MM.1S (cell line): ENCODE results near the gene IFIT1.

Experiments used
- EZH2 ChIP-seq: fragments of 300-600 bp; sonication (generic); optimal IDR thresholded peaks from 2 replicates; pipeline ENCODE3; 2017; ENCODE audit warnings: low read depth, mild to moderate bottlenecking, antibody characterized with exemption, low read length, mixed read lengths
- EZH2phosphoT487 ChIP-seq: fragments of 300-600 bp; sonication (generic); IDR thresholded peaks from 2 replicates; pipeline ENCODE4 v1.6.1; 2018; ENCODE audit warnings: antibody characterized with exemption, low read length
- TF ChIP-seq, protein P1 (sequence below): fragments of 300-600 bp; sonication (generic); IDR thresholded peaks from 2 replicates; pipeline ENCODE4 v1.5.1; 2016; ENCODE audit warnings: antibody characterized with exemption, low read length, mixed read lengths

DNA sequence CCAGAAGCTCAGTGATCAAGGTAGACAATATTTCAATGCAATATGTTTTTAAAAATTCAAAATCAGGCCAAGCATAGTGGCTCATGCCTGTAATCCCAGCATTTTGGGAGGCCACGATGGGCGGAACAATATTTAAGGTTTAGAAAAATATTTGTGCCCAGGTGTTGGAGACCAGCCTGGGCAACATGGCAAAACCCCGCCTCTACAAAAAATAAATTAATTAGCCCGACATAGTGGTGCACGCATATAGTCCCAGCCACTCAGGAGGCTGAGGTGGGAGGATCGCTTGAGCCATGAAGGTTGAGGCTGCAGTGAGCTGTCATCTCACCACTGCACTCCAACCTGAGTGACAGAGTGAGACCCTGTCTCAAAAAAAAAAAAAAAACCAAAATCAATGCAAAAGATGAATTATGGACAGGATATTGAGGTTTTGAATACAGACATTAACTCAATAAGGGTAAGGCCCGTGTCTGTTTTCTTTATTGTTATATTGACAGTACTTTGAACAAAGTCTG is 21.0 kb downstream of the IFIT1 start:
- TF ChIP-seq, protein P1, sequence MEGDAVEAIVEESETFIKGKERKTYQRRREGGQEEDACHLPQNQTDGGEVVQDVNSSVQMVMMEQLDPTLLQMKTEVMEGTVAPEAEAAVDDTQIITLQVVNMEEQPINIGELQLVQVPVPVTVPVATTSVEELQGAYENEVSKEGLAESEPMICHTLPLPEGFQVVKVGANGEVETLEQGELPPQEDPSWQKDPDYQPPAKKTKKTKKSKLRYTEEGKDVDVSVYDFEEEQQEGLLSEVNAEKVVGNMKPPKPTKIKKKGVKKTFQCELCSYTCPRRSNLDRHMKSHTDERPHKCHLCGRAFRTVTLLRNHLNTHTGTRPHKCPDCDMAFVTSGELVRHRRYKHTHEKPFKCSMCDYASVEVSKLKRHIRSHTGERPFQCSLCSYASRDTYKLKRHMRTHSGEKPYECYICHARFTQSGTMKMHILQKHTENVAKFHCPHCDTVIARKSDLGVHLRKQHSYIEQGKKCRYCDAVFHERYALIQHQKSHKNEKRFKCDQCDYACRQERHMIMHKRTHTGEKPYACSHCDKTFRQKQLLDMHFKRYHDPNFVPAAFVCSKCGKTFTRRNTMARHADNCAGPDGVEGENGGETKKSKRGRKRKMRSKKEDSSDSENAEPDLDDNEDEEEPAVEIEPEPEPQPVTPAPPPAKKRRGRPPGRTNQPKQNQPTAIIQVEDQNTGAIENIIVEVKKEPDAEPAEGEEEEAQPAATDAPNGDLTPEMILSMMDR: no peak
- TF ChIP-seq EZH2 (no peak), EZH2phosphoT487 (no peak)
